Measurements from ENCODE around the gene NELL1.
"Not testable (repeated sequence)": the region's sequence is repeated elsewhere in the genome, so short reads cannot be mapped to it uniquely, and the experiment has no call there.

Gene NELL1

DNA sequence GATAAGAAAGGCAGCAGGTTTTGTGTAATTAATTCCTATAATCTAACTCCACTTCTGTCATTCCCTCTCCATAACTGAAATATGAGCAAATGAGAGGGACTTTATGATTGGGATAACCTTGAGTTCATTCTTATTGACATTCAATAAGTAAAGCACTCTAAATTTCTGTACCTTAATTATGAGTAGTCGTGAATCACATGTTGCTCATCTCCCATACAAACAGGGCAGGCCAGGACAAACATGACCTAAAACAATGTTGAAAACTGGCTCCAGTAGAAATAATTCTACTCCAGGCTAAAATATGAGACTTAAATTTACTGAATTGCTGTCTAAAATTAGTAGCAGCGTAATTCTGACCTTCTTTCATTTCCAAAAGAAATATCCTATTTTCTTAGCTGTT, 505.4 kb downstream of the NELL1 start:
- in situ Hi-C loops (cut with HindIII; ENCODE audit: low sequenced_read_pairs) = no loop called here

DNA sequence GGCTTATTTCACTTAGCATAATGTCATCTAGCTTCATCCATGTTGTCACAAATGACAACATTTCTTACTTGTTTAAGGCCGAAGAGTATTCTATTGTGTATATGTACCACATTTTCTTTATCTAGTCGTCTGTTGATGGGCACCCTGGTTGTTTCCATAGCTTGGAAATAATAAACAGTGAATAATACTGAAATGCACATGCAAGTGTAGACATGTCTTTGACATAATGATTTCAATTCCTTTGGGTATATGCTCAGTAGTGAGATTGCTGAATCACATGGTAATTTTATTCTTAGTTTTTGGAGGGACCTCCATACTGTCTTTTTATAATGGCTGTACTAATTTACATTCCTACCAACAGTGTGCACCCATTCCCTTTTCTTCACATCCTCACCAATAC, 508.0 kb downstream of the NELL1 start:
- in situ Hi-C loops (cut with HindIII; ENCODE audit: low sequenced_read_pairs) = no loop called here

DNA sequence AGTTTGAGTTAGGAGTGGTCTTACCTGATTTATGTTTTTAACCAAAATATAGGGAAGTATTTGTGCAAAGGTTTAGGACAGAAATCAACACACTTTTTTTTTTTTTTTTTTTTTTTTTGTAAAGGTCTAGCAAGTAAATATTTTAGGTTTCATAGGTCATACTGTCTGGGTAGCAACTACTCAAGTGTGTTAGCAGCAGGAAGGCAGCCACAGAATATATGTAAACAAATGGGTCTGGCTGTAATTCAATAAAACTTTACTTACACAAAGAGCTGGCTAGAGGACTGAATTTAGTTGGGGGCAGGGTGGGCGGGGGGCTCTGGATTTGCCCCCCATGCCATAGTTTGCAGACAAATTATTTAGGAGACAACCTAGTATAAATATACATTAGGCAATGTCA, 510.4 kb downstream of the NELL1 start:
- in situ Hi-C loops (cut with HindIII; ENCODE audit: low sequenced_read_pairs) = no loop called here

DNA sequence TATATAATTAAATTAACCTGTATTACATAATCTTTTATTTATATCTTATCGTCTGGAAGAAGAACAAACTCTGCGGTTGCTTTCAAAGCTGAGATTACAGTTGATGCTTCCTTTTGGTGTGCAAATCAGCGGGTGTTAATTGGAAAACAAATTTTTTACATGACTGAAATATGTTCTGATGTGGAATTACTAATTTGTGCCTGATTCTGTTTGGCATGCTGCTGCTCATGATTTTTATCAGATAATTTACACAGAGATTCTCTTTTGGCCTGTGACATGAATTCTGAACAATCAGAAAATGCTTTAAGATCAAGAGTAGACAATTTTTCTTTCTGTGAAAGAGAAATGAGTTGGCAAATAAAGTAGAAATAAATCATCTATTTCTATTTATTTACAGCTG, 510.8 kb downstream of the NELL1 start:
- in situ Hi-C loops (cut with HindIII; ENCODE audit: low sequenced_read_pairs) = no loop called here

DNA sequence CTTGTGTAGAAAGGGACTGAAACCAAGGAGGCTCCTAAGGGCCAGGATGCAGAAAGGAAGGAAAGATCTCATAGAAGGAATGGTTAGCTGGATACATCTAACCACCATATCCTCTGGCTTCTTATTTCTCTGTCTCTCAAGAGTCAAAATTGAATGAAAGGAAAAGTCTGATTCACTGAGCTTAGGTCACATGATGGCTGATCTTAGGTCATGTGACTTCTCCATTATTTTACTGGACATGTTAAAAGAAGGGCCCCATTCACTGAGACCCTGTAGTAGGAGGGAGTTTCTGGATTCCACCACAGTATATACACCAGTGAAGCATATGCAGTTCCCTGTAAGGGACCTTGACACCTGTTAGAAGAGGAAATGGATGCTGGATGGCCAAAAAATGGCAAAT, 516.6 kb downstream of the NELL1 start:
- in situ Hi-C loops (cut with HindIII; ENCODE audit: low sequenced_read_pairs) = no loop called here

DNA sequence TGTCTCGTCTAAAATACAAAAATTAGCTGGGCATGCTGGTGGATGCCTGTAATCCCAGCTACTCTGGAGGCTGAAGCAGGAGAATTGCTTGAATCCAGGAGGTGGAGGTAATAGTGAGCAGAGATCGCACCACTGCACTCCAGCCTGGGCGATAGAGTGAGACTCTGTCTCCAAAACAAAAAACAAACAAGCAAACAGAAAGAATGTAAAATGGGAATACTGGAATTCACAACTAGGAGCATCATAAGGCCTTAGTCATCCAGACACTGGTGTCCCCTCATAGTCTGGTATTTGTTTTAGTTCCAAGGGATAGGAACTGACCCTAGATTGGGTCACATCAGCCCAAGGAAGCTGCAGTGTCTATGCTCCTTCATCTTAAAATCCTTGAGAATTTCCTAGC, 520.8 kb downstream of the NELL1 start:
- in situ Hi-C loops (cut with HindIII; ENCODE audit: low sequenced_read_pairs) = no loop called here

DNA sequence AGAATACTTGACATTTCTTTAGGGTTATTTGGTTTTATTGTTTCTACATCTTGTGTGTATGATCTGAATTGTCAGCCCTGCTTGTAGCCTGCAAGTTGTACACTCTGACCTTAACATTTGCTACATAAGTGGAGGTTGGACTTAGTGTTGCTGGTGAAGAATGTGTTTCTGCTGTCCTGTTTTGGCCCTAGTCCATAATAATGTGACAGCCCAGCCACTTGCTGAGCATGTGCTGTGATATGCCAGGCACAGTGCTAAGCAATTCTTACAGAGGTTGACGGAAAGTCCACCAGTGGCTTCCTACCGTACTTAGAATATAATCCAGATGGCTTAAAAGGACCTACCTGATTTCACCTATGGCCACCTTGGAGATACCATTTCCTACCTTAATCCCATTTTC, 526.6 kb downstream of the NELL1 start:
- in situ Hi-C loops (cut with HindIII; ENCODE audit: low sequenced_read_pairs) = no loop called here

DNA sequence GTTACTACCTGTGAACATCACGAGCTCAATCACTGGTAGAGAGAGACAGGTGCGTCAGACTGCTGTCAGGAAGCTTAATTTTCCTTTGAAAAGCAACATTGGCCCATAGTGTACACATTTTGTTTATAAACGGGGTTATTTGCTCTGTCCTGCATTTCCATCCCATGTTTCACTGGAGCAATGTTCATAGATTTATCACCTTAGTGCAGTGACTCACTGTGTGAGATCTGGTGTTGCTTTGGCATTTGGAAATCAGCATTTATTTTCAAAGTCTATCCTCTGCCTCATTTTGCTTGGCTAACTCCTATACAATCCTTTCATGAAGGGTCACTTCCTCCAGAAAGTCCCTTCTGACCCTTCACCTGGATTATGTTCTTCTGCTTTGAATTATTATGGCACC, 529.1 kb downstream of the NELL1 start:
- in situ Hi-C loops (cut with HindIII; ENCODE audit: low sequenced_read_pairs) = no loop called here

DNA sequence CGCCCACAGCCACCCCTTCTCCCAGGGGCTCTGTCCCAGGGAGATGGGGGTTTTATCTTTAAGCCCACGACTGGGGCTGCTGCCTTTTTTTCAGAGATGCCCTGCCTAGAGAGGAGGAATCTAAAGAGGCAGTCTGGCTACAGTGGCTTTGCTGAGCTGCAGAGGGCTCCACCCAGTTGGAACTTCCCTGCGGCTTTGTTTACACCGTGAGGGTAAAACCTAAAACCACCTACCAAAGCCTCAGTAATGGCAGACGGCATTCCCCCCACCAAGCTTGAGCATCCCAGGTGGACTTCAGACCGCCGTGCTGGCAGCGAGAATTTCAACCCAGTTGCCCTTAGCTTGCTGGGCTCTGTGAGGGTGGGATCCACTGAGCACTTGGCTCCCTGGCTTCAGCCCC, 535.8 kb downstream of the NELL1 start:
- in situ Hi-C loops (cut with HindIII; ENCODE audit: low sequenced_read_pairs) = no loop called here

DNA sequence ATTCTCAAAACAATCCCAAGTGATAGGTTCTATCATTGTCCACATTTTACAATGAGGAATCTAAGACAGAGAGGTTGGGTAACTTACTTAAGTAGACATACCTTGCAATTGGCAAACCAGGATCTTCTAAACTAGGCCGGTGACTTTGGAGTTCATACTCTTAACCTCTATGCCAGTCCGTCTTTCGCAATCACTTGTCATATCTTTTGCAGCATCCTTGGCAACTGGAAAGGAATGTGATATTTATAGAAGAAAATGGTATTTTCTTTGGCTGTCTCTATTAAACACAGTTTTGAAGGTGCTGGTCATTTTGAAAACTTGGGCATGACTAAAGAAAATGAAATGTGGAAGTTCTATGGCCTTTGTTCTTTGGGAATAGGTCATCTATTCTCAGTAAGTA, 556.5 kb downstream of the NELL1 start:
- in situ Hi-C loops (cut with HindIII; ENCODE audit: low sequenced_read_pairs) = no loop called here

DNA sequence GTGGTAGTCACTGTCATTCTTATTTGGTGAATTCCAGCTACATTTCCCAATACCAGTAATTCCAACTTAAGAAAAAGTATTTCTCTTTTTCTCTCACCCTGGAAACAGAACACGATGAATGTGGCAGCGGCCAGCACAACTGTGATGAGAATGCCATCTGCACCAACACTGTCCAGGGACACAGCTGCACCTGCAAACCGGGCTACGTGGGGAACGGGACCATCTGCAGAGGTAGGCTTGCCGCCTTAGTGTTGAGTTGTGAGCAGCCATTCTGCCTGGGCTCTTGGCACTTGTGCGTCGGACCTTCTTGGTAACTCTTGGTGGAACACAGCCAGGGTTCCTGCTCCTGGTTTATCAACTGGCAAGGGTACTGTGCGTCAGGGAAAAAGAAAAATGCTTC, 559.8 kb downstream of the NELL1 start:
- in situ Hi-C loops (cut with HindIII; ENCODE audit: low sequenced_read_pairs) = no loop called here

DNA sequence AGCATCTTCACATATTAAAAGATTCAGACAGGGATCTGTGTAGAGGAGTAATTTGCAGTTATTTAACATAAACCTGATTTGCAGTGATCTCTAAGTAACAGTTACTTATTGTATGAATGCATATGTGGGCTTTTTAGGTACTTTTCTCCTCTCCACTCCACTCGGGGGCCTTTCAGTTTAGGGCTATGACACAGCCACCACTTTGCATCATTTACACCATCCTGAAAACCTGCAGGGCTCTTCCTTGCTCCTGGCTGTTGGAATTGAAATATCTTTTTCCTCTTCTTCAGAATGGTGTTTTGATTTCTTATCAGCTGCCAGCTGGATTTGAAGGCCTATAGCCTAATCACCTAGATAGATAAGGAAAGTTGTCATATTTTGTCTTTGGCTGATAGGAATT, 580.8 kb downstream of the NELL1 start:
- in situ Hi-C loops (cut with HindIII; ENCODE audit: low sequenced_read_pairs) = no loop called here

DNA sequence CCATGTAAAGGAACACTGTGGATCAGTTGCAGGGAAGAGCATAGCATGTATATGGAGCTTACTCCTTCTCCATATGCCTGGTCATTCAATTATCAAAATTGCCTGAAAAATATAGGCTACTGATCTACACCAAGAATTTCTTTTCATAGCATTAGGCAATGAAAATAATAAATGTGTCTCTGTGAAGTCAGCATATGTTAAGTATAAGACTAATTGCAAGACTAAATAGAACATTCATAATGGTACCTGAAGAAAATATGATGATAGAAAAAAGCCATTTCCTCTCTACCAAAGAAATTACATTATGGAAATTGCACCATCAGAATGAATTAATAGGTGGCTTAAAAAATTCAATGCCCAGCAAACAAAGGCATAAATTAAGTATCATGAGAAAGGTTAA, 584.7 kb downstream of the NELL1 start:
- in situ Hi-C loops (cut with HindIII; ENCODE audit: low sequenced_read_pairs) = no loop called here

DNA sequence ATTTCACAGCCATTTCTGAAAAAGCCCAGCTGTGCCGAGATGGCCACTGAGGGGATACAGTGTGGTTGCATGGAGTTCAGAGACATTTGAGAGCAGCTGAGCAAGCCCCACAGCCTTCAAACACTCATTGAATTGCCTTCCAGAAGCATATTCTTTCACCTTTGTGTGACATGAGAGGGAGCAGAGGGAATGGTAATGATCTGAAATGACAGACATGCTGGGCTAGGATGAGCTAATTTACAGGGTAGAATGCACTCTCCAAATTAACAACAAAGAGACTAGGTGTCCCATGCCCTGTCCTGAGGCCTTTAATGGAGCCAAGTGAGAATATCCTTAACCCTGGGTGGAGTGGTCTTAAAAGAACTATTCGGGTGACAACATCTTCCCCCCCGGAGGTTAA, 585.4 kb downstream of the NELL1 start:
- in situ Hi-C loops (cut with HindIII; ENCODE audit: low sequenced_read_pairs) = no loop called here

DNA sequence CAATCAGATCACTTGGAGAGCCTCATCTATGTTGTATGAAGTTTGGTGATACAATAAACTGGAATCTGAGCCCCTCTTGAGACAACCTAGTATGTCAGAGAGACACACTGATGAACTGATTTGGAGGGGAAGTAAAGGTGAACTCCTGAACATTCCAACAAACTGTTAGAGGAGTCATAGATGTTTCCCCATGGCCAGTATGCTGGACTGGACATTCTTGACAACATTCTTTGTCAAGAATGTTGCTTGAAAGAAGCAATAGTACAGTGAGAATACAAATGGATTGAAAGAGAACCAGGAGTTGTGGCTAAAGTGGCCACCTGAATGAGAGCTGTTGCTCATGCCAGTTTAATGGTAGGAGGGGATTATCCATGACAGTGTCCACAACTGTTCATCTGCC, 588.1 kb downstream of the NELL1 start:
- in situ Hi-C loops (cut with HindIII; ENCODE audit: low sequenced_read_pairs) = no loop called here

DNA sequence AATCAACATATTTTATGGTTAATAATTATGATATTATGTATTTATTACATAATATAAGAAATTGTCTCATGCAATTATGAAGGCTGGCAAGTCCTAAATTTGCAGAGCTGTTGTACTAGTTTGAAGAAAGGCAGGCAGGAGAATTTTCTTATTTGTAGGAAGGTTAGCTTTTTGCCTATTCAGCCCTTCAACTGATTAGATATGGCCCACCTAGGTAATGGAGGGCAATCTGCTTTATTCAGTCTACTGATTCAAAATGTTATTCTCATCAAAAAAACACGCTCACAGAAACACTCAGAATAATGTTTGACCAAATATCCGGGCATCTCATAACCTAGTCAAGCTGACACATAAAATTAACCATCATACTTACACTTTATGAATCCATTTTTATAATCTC, 589.0 kb downstream of the NELL1 start:
- in situ Hi-C loops (cut with HindIII; ENCODE audit: low sequenced_read_pairs) = no loop called here

DNA sequence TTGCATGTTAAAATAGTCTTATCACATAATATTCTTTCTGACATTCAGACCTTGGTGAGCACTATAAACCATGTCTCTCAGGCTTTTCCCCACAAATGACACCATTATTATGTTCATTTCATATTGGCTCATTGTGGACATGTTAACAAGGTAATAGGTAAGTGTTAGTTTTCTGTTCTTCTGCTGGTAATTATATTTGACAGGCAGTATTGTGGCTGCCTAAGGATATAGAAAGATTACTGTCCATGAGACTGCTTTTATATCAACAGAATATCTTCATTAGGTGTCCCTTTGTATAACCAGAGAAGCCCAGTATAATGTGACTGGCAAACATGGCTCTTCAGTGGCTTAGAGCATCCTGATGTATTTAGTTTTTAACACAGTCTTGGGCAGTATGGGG, 590.7 kb downstream of the NELL1 start:
- in situ Hi-C loops (cut with HindIII; ENCODE audit: low sequenced_read_pairs) = no loop called here

DNA sequence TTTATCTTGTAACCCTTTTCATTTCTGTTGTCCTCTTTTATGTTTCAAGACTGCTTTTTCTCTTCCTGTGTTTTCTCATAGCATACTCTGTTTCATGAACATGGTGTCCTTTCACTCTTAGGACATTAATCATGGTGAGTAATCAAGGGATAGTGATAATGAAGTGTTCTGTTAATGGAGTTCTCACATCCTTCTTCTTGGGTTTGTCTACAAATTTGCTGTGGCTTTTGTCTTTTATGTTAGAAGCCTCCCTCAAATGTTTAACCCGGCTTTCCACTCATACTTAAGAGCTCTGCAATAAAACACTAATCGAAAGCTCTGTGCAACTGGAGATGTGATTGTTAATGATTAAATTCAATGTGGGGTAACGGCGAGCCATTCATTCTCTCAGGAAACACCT, 593.6 kb downstream of the NELL1 start:
- in situ Hi-C loops (cut with HindIII; ENCODE audit: low sequenced_read_pairs) = no loop called here

DNA sequence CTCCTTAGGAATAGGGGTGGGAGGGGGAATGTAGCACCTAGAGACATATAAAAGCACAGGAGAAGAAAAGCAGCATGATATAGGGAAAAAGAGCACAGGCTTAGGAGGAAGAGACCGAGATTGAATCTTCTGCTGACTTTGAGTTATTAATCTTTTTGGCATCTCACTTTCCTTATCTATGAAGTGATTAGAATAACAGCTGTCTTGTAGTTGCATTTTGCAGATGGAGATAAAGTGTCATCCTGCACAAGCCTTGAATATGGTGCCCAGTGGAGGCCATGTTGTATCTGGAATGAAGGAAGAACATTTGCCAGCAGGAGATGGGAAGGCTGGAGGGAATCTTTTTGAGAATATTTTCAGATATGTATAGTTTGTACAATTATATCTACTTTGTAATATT, 594.7 kb downstream of the NELL1 start:
- in situ Hi-C loops (cut with HindIII; ENCODE audit: low sequenced_read_pairs) = no loop called here

DNA sequence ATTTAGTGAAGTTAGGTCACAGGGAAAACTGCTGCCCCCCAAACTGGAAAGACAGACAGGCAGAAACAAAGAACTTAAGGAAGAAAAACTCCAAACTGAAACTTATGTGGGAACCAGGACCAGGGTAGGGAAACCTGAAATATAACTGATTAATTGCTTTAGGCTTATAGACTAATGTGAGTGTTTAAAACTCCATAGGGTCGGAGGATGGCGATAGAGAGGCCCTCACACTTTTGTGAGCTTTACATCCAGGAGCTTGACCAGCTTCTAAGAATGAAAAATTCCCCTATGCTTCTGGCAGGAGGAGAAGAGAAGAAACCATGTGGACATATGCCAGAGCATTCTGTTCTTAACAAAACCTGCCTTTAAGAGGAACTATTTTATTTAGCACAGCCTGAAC, 598.6 kb downstream of the NELL1 start:
- in situ Hi-C loops (cut with HindIII; ENCODE audit: low sequenced_read_pairs) = no loop called here

DNA sequence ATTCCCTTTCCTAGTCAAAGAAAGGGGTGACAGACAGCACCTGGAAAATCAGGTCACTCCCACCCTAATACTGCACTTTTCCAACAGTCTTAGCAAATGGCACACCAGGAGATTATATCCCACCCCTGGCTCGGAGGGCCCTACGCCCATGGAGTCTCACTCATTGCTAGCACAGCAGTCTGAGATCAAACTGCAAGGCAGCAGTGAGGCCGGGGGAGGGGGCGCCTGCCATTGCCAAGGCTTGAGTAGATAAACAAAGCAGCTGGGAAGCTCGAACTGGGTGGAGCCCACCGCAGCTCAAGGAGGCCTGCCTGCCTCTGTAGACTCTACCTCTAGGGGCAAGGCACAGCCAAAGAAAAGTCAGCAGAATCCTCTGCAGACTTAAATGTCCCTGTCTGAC, 602.8 kb downstream of the NELL1 start:
- in situ Hi-C loops (cut with HindIII; ENCODE audit: low sequenced_read_pairs) = not testable (repeated sequence)

DNA sequence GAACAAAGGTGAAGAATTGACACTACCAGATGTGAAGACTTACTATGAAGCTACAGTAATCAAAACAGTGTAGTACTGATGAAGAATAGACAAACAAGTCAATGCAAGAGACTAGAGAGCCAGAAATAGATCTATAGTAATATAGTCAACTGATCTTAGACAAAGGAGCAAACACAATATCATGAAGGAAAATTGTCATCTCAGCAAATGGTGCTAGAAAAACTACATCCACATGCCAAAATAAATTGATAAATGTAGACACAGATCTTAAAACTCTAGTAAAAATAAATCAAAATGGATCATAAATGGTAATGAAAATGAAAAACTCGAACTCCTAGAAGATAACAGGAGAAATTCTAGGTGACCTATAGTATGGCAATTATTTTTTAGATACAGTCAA, 609.5 kb downstream of the NELL1 start:
- in situ Hi-C loops (cut with HindIII; ENCODE audit: low sequenced_read_pairs) = no loop called here

DNA sequence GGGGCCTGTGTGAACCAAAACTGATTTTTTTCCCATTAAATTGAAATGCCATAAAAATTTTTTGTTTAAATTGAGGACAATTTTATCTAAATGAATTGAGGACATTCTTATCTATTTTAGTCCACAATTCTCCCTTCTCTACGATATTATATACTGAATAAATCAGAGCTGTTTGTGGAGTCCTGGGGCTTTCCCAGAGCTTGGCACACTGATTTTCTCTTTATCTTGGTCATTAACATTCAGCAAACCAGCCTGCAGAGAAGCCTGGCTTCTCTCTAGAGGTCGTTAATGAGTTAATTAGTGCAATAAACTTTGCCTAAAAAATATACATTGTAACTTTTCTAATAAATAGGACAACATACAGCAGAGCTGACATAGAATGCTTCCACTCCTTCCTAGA, 615.7 kb downstream of the NELL1 start:
- in situ Hi-C loops (cut with HindIII; ENCODE audit: low sequenced_read_pairs) = no loop called here

DNA sequence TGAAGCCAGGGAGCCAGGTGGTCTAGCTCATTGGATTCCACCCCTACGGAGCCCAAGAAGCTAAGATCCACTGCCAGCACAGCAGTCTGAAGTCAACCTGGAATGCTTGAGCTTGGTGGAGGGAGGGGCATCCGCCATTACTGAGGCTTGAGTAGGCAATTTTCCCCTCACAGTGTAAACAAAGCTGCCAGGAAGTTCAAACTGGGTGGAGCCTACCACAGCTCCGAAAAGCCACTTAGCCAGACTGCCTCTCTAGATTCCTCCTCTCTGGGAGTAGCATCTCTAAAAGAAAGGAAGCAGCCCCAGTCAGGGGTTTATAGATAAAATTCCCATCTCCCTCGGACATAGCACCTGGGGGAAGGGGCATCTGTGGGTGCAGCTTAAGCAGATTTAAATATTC, 620.3 kb downstream of the NELL1 start:
- in situ Hi-C loops (cut with HindIII; ENCODE audit: low sequenced_read_pairs) = no loop called here
